GM12873 (cell line): Measurements from ENCODE around the gene GNAT3.

Experiments
- CTCF ChIP-seq: IDR thresholded peaks from 2 replicates; pipeline ENCODE4 v1.5.1; 2012; ENCODE audit warnings: low read depth, mild to moderate bottlenecking, moderate library complexity, low read length, control low read depth; ENCODE audit not compliant: insufficient read depth; ENCODE audit errors: missing control alignments

GNAT3 gene

GRCh38 chr7:80417211-80417793 is 94.6 kb downstream of the GNAT3 start:
- TF ChIP-seq CTCF = no peak

GRCh38 chr7:80415522-80415921 is 96.3 kb downstream of the GNAT3 start:
- no peak for TF ChIP-seq CTCF

GRCh38 chr7:80415114-80415513 is 96.8 kb downstream of the GNAT3 start:
- TF ChIP-seq CTCF = no peak

- TF ChIP-seq CTCF = no peak
These were observed 97.5 kb downstream of the GNAT3 start for GRCh38 chr7:80414331-80414730.

GRCh38 chr7:80413383-80413945 is 98.4 kb downstream of the GNAT3 start:
- no peak for TF ChIP-seq CTCF

- TF ChIP-seq CTCF = no peak
These were observed 99.0 kb downstream of the GNAT3 start for GRCh38 chr7:80412842-80413241.

- no peak for TF ChIP-seq CTCF
These were observed 100.2 kb downstream of the GNAT3 start for GRCh38 chr7:80411621-80412020.
